H9 (cell line): ENCODE measurements around the gene MRGPRG. TPM values are rescaled to one million over a fixed set of nuclear protein-coding genes. Genes with fewer than 3 reads are reported as not detected.

ENCODE experiments used
- DNase-seq: peaks from one replicate; pipeline ENCODE4 v3.0.0-alpha.2; 2017
- H2AFZ ChIP-seq: one replicate; pipeline ENCODE4 v1.6.1; 2013; ENCODE audit warnings: mild to moderate bottlenecking, low read length, control low read depth, moderate library complexity
- H2AK5ac ChIP-seq: 2 replicates; pipeline ENCODE4 v1.6.1; 2013; ENCODE audit warnings: low read length, control low read depth, mixed read lengths; ENCODE audit not compliant: insufficient read length
- H2BK120ac ChIP-seq: one replicate; pipeline ENCODE4 v1.6.1; 2013; ENCODE audit warnings: low read depth, mild to moderate bottlenecking, low read length, control low read depth, inconsistent platforms; ENCODE audit not compliant: poor library complexity, severe bottlenecking
- H2BK12ac ChIP-seq: 2 replicates; pipeline ENCODE4 v1.6.1; 2013; ENCODE audit warnings: low read length, control low read depth, mixed read lengths, low read depth; ENCODE audit not compliant: insufficient read length
- H2BK15ac ChIP-seq: 2 replicates; pipeline ENCODE4 v1.6.1; 2013; ENCODE audit warnings: low read depth, low read length, control low read depth
- H2BK20ac ChIP-seq: one replicate; pipeline ENCODE4 v1.6.1; 2013; ENCODE audit warnings: low read depth, mild to moderate bottlenecking, low read length, control low read depth, inconsistent platforms; ENCODE audit not compliant: poor library complexity, severe bottlenecking
- H2BK5ac ChIP-seq: 2 replicates; pipeline ENCODE4 v1.6.1; 2013; ENCODE audit warnings: low read length, control low read depth, mixed read lengths; ENCODE audit not compliant: insufficient read length
- H3K14ac ChIP-seq: 2 replicates; pipeline ENCODE4 v1.6.1; 2013; ENCODE audit warnings: low read length, control low read depth; ENCODE audit not compliant: insufficient read depth
- H3K18ac ChIP-seq: 2 replicates; pipeline ENCODE4 v1.6.1; 2013; ENCODE audit warnings: low read depth, mild to moderate bottlenecking, mixed read lengths, low read length, control low read depth; ENCODE audit not compliant: insufficient read length
- H3K23ac ChIP-seq: 2 replicates; pipeline ENCODE4 v1.6.1; 2013; ENCODE audit warnings: low read length, control low read depth, mixed read lengths, low read depth; ENCODE audit not compliant: insufficient read length
- H3K23me2 ChIP-seq: 2 replicates; pipeline ENCODE4 v1.6.1; 2013; ENCODE audit warnings: low read depth, mild to moderate bottlenecking, mixed read lengths, low read length, control low read depth; ENCODE audit not compliant: insufficient read length, poor library complexity, severe bottlenecking
- H3K27ac ChIP-seq: 2 replicates; pipeline ENCODE4 v1.5.1; 2013; ENCODE audit warnings: low read length, control low read depth, mixed read lengths, low read depth; ENCODE audit not compliant: insufficient read length
- H3K27me3 ChIP-seq: 2 replicates; pipeline ENCODE4 v1.6.1; 2013; ENCODE audit warnings: low read length, control low read depth, inconsistent platforms; ENCODE audit not compliant: insufficient read depth
- H3K4ac ChIP-seq: 2 replicates; pipeline ENCODE4 v1.6.1; 2013; ENCODE audit warnings: low read depth, mild to moderate bottlenecking, control low read depth, inconsistent platforms, low read length, moderate library complexity
- H3K4me1 ChIP-seq: 2 replicates; pipeline ENCODE4 v1.6.1; 2013; ENCODE audit warnings: low read length, control low read depth, inconsistent platforms; ENCODE audit not compliant: insufficient read depth
- H3K4me2 ChIP-seq: 2 replicates; pipeline ENCODE4 v1.6.1; 2013; ENCODE audit warnings: low read length, control low read depth, mixed read lengths; ENCODE audit not compliant: insufficient read length, insufficient read depth
- H3K56ac ChIP-seq: 2 replicates; pipeline ENCODE4 v1.6.1; 2013; ENCODE audit warnings: low read depth, mild to moderate bottlenecking, mixed read lengths, low read length, control low read depth; ENCODE audit not compliant: insufficient read length
- H3K79me1 ChIP-seq: 2 replicates; pipeline ENCODE4 v1.6.1; 2013; ENCODE audit warnings: low read depth, mild to moderate bottlenecking, moderate library complexity, low read length, control low read depth, inconsistent platforms; ENCODE audit not compliant: insufficient read depth, poor library complexity, severe bottlenecking
- H3K79me2 ChIP-seq: 2 replicates; pipeline ENCODE4 v1.6.1; 2013; ENCODE audit warnings: low read length, control low read depth, inconsistent platforms; ENCODE audit not compliant: insufficient read depth
- H3K9ac ChIP-seq: 2 replicates; pipeline ENCODE4 v1.6.1; 2013; ENCODE audit warnings: low read length, control low read depth, mixed read lengths; ENCODE audit not compliant: insufficient read length; ENCODE audit errors: extremely low read depth
- H3K9me3 ChIP-seq: one replicate; pipeline ENCODE4 v1.6.1; 2013; ENCODE audit warnings: low read depth, low read length, inconsistent platforms; ENCODE audit not compliant: control insufficient read depth
- H3T11ph ChIP-seq: one replicate; pipeline ENCODE4 v1.6.1; 2013; ENCODE audit warnings: mild to moderate bottlenecking, low read length, control low read depth, inconsistent platforms
- H4K20me1 ChIP-seq: one replicate; pipeline ENCODE4 v1.6.1; 2013; ENCODE audit not compliant: control insufficient read depth, insufficient read length, insufficient read depth
- H4K5ac ChIP-seq: 2 replicates; pipeline ENCODE4 v1.6.1; 2013; ENCODE audit warnings: low read depth, mild to moderate bottlenecking, mixed read lengths, low read length, control low read depth; ENCODE audit not compliant: insufficient read length
- H4K8ac ChIP-seq: replicated peaks from 2 replicates; pipeline ENCODE4 v1.6.1; 2013; ENCODE audit warnings: low read length, control low read depth, mixed read lengths, low read depth; ENCODE audit not compliant: insufficient read length
- H4K91ac ChIP-seq: 2 replicates; pipeline ENCODE4 v1.6.1; 2013; ENCODE audit warnings: low read depth, mild to moderate bottlenecking, moderate library complexity, mixed read lengths, low read length, control low read depth; ENCODE audit not compliant: insufficient read length
- H3K27ac Mint-ChIP-seq, 3 experiments: 2 replicates in 2 of 3; 3 replicates in 1 of 3; pipeline ENCODE4 v1.8.0; 2020 to 2021; ENCODE audit warnings: mixed read lengths in 3 of 3, mild to moderate bottlenecking in 1 of 3, moderate library complexity in 1 of 3
- H3K27me3 Mint-ChIP-seq: 2 replicates; pipeline ENCODE4 v1.8.0; 2021; ENCODE audit warnings: low read depth, mild to moderate bottlenecking, moderate library complexity, mixed read lengths
- H3K36me3 Mint-ChIP-seq, 3 experiments: 2 replicates in 2 of 3; 3 replicates in 1 of 3; pipeline ENCODE4 v1.8.0; 2020 to 2021; ENCODE audit warnings: low read depth in 3 of 3, mixed read lengths in 3 of 3; ENCODE audit not compliant: insufficient read depth in 1 of 3
- H3K4me1 Mint-ChIP-seq, 2 experiments: 2 replicates each; pipeline ENCODE4 v1.8.0; 2020; ENCODE audit warnings: mixed read lengths in 2 of 2
- H3K4me3 Mint-ChIP-seq, 2 experiments: 2 replicates in 1 of 2; 3 replicates in 1 of 2; pipeline ENCODE4 v1.8.0; 2020 to 2021; ENCODE audit warnings: mild to moderate bottlenecking in 2 of 2, mixed read lengths in 2 of 2, moderate library complexity in 1 of 2
- H3K9me3 Mint-ChIP-seq, 2 experiments: 2 replicates in 1 of 2; 3 replicates in 1 of 2; pipeline ENCODE4 v1.8.0; 2020; ENCODE audit warnings: mild to moderate bottlenecking in 2 of 2, mixed read lengths in 2 of 2, moderate library complexity in 1 of 2
- WGBS: extraction: QIAGEN DNeasy Blood & Tissue Kit; methylation state at CpG from one replicate; pipeline ENCODE4 v1.1.7; 2013; ENCODE audit warnings: missing lambda C conversion rate, low lambda C conversion rate, mixed read lengths; ENCODE audit not compliant: insufficient read length; ENCODE audit errors: extremely low coverage; 5-methylcytosine and 5-hydroxymethylcytosine counted together
- total RNA-seq: library from RNA; stranded (reverse); gene quantifications from 2 replicates; pipeline ENCODE4 v1.2.1, GENCODE V29; 2021
- TF ChIP-seq, protein P1 (sequence below): fragments of 200-600 bp; sonication (generic); conservative IDR thresholded peaks from 3 replicates; pipeline ENCODE4 v1.8.0; 2021; ENCODE audit warnings: antibody characterized with exemption, mild to moderate bottlenecking

Gene MRGPRG
- total RNA-seq, 1 experiment from 2014 or later: not detected

DNA sequence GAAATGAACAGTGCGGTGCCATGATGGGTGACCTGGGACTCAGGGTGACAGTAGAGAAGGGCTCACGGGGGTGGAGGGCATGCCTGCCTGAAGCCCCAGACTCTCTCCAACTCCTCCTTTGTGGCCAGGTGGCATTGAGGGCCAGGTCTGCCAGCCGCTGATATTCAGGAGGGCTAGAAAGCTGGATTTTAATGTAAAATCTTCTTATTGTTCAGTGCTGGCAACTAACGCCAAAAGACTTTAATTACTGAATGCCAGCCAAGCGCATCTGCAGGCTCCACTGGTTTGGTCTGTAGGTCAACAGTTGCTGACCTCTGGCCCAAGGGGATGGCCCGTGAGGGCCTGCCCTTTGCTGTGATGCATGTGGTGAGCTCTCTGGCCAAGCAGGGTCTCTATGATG is 10.3 kb downstream of the MRGPRG start:
- DNase-seq: no peak
- Histone ChIP-seq H3K14ac (no peak overlapping the region), H3K56ac (no peak overlapping the region), H2BK20ac (no peak overlapping the region), H2AK5ac (no peak overlapping the region), H3K9me3 (no peaks in the 10 kb centered on the region), H2BK5ac (no peak overlapping the region), H4K8ac (no peak overlapping the region), H2BK120ac (no peak overlapping the region), H2BK15ac (no peak overlapping the region), H3T11ph (no peak overlapping the region), H2BK12ac (no peak overlapping the region), H3K9ac (no peak overlapping the region), H4K20me1 (peaks cover 2% of the 10 kb centered on the region), H3K18ac (no peak overlapping the region), H3K27me3 (peaks cover 3% of the 10 kb centered on the region; the same call in 1 of the 2 replicates), H3K79me1 (no peaks in the 10 kb centered on the region), H3K23ac (no peak overlapping the region), H3K23me2 (peaks cover 5% of the 10 kb centered on the region), H3K4me1 (no peaks in the 10 kb centered on the region), H2AFZ (no peak overlapping the region), H3K27ac (no peak overlapping the region), H4K91ac (no peak overlapping the region), H4K5ac (no peak overlapping the region), H3K4me2 (no peak overlapping the region), H3K79me2 (no peaks in the 10 kb centered on the region), H3K4ac (no peak overlapping the region)
- Mint-ChIP-seq H3K27ac (no peak overlapping the region), H3K9me3 (peaks cover 0 to 4% of the 10 kb centered on the region in 2 experiments; a peak in 2 of 5 replicates), H3K4me3 (no peak overlapping the region), H3K27me3 (peaks cover 35% of the 10 kb centered on the region), H3K36me3 (no peaks in the 10 kb centered on the region), H3K4me1 (peaks cover 5 to 6% of the 10 kb centered on the region in 2 experiments)
- WGBS: no CpG with 5 or more reads among the region's 6 CpGs
- TF ChIP-seq, protein P1, sequence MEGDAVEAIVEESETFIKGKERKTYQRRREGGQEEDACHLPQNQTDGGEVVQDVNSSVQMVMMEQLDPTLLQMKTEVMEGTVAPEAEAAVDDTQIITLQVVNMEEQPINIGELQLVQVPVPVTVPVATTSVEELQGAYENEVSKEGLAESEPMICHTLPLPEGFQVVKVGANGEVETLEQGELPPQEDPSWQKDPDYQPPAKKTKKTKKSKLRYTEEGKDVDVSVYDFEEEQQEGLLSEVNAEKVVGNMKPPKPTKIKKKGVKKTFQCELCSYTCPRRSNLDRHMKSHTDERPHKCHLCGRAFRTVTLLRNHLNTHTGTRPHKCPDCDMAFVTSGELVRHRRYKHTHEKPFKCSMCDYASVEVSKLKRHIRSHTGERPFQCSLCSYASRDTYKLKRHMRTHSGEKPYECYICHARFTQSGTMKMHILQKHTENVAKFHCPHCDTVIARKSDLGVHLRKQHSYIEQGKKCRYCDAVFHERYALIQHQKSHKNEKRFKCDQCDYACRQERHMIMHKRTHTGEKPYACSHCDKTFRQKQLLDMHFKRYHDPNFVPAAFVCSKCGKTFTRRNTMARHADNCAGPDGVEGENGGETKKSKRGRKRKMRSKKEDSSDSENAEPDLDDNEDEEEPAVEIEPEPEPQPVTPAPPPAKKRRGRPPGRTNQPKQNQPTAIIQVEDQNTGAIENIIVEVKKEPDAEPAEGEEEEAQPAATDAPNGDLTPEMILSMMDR: no peak
